ENCODE measurements around the gene UST.

The UST gene

GRCh38 chr6:148816117-148816516, 69.3 kb downstream of the UST start:
- TF ChIP-seq GATA1 (IDR thresholded peaks at IDR 0.05; ENCODE audit: low read depth, low read length) (no peak), POLR2A (IDR thresholded peaks at IDR 0.05; ENCODE audit: low read length) (no peak)

GRCh38 chr6:148817689-148818088, 70.9 kb downstream of the UST start:
- TF ChIP-seq POLR2A (IDR thresholded peaks at IDR 0.05; ENCODE audit: low read length) (no peak), GATA1 (IDR thresholded peaks at IDR 0.05; ENCODE audit: low read depth, low read length) (no peak)
- DNase-seq: no peak

More at GRCh38 chr6:148816117-148816516, 69.3 kb downstream of the UST start:
- DNase-seq: no peak

- no peak for DNase-seq
- no peak for TF ChIP-seq POLR2A (IDR thresholded peaks at IDR 0.05; ENCODE audit: low read length)
- TF ChIP-seq GATA1 (IDR thresholded peaks at IDR 0.05; ENCODE audit: low read depth, low read length): no peak
Measured at GRCh38 chr6:148818939-148819575, 72.2 kb downstream of the UST start.

GRCh38 chr6:148819852-148820251, 73.0 kb downstream of the UST start:
- TF ChIP-seq GATA1 (IDR thresholded peaks at IDR 0.05; ENCODE audit: low read depth, low read length) (no peak), POLR2A (IDR thresholded peaks at IDR 0.05; ENCODE audit: low read length) (no peak)
- DNase-seq: no peak

GRCh38 chr6:148822819-148823218, 76.0 kb downstream of the UST start:
- TF ChIP-seq POLR2A (IDR thresholded peaks at IDR 0.05; ENCODE audit: low read length) (no peak), GATA1 (IDR thresholded peaks at IDR 0.05; ENCODE audit: low read depth, low read length) (no peak)
- DNase-seq: no peak

- no peak for TF ChIP-seq POLR2A (IDR thresholded peaks at IDR 0.05; ENCODE audit: low read length)
- DNase-seq: no peak
Measured at GRCh38 chr6:148824291-148824690, 77.5 kb downstream of the UST start.

- no peak for DNase-seq
- TF ChIP-seq POLR2A (IDR thresholded peaks at IDR 0.05; ENCODE audit: low read length): no peak
- no peak for TF ChIP-seq GATA1 (IDR thresholded peaks at IDR 0.05; ENCODE audit: low read depth, low read length)
Measured at GRCh38 chr6:148824960-148825359, 78.1 kb downstream of the UST start.

GRCh38 chr6:148825492-148825891, 78.7 kb downstream of the UST start:
- no peak for DNase-seq
- TF ChIP-seq GATA1 (IDR thresholded peaks at IDR 0.05; ENCODE audit: low read depth, low read length) (no peak), POLR2A (IDR thresholded peaks at IDR 0.05; ENCODE audit: low read length) (no peak)

- TF ChIP-seq POLR2A (IDR thresholded peaks at IDR 0.05; ENCODE audit: low read length) (no peak), GATA1 (IDR thresholded peaks at IDR 0.05; ENCODE audit: low read depth, low read length) (no peak)
- no peak for DNase-seq
Measured at GRCh38 chr6:148827416-148828045, 80.7 kb downstream of the UST start.

- DNase-seq: no peak
- TF ChIP-seq POLR2A (IDR thresholded peaks at IDR 0.05; ENCODE audit: low read length): no peak
- TF ChIP-seq GATA1 (IDR thresholded peaks at IDR 0.05; ENCODE audit: low read depth, low read length): no peak
Measured at GRCh38 chr6:148828047-148828446, 81.2 kb downstream of the UST start.

GRCh38 chr6:148829415-148830101, 82.7 kb downstream of the UST start:
- no peak for DNase-seq
- TF ChIP-seq POLR2A (IDR thresholded peaks at IDR 0.05; ENCODE audit: low read length) (no peak), GATA1 (IDR thresholded peaks at IDR 0.05; ENCODE audit: low read depth, low read length) (no peak)

GRCh38 chr6:148830614-148831013, 83.8 kb downstream of the UST start:
- TF ChIP-seq POLR2A (IDR thresholded peaks at IDR 0.05; ENCODE audit: low read length): no peak
- TF ChIP-seq GATA1 (IDR thresholded peaks at IDR 0.05; ENCODE audit: low read depth, low read length): no peak
- DNase-seq: no peak

- no peak for TF ChIP-seq GATA1 (IDR thresholded peaks at IDR 0.05; ENCODE audit: low read depth, low read length)
- no peak for TF ChIP-seq POLR2A (IDR thresholded peaks at IDR 0.05; ENCODE audit: low read length)
- DNase-seq: no peak
Measured at GRCh38 chr6:148831064-148831463, 84.2 kb downstream of the UST start.

- no peak for DNase-seq
- TF ChIP-seq GATA1 (IDR thresholded peaks at IDR 0.05; ENCODE audit: low read depth, low read length) (no peak), POLR2A (IDR thresholded peaks at IDR 0.05; ENCODE audit: low read length) (no peak)
Measured at GRCh38 chr6:148831531-148831930, 84.7 kb downstream of the UST start.

Measured in erythroblast (primary cell).